ENCODE data around the gene FRAS1. TPM values are rescaled to one million over a fixed set of nuclear protein-coding genes. Genes with fewer than 3 reads are reported as not detected.
"Not testable (repeated sequence)": the region's sequence is repeated elsewhere in the genome, so short reads cannot be mapped to it uniquely, and the experiment has no call there.

FRAS1 gene
- total RNA-seq, 2 experiments from 2014 or later, result not detected

DNA sequence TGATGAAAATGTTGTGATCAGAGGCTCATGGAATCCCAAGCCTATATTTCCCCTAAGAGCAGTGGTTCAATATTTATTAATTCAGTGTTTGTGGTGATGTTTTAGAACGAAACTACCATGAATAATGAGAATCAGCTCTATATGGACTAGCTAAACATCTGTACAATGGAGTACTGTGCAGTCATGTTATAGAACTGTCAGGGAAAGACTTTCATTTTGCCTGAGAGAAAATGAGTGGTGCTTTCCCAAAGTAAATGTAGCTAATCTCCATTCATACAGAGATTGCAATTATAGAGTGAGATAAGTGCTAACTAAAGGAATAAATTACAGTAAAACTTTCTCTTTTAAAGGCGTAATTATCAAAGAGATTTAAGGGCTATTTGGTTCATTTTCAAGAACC is 147.1 kb downstream of the FRAS1 start:
- Mint-ChIP-seq H3K27me3 (peaks cover 6% of the 10 kb centered on the region), H3K4me3 (no peak overlapping the region), H3K27ac (no peak overlapping the region), H3K36me3 (ENCODE audit: low read depth) (no peaks in the 10 kb centered on the region), H3K4me1 (no peaks in the 10 kb centered on the region), H3K9me3 (no peaks in the 10 kb centered on the region)
- ChIA-PET POLR2A (no interaction called here), CTCF (no interaction called here)
- no peak for DNase-seq

DNA sequence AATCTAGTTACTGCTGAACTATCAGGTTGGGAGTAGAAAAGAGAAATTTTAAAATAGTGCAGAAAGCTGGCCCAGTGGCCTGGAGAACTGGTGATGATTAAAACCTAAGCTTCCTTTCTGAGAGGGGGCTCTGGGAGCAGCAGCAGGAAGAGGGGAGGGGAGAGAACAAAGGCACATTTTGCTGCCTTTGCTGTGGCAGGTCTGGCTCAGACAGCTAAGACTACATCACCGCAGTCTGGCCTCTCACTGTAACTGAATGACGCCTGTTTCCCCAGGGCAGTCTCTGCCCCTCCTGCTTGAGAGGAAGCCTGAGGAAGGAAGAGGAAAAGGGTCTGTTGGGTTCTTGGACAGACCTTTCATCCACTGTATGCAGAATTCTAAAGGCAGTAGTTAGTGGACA is 148.5 kb downstream of the FRAS1 start:
- H3K27me3 Mint-ChIP-seq, result peaks cover 6% of the 10 kb centered on the region
- DNase-seq, result no peak
- H3K9me3 Mint-ChIP-seq, result no peaks in the 10 kb centered on the region
- H3K36me3 Mint-ChIP-seq (ENCODE audit: low read depth), result no peaks in the 10 kb centered on the region
- POLR2A ChIA-PET, result no interaction called here
- H3K27ac Mint-ChIP-seq, result no peak overlapping the region
- H3K4me3 Mint-ChIP-seq, result no peak overlapping the region
- CTCF ChIA-PET, result no interaction called here
- no peaks in the 10 kb centered on the region for H3K4me1 Mint-ChIP-seq

DNA sequence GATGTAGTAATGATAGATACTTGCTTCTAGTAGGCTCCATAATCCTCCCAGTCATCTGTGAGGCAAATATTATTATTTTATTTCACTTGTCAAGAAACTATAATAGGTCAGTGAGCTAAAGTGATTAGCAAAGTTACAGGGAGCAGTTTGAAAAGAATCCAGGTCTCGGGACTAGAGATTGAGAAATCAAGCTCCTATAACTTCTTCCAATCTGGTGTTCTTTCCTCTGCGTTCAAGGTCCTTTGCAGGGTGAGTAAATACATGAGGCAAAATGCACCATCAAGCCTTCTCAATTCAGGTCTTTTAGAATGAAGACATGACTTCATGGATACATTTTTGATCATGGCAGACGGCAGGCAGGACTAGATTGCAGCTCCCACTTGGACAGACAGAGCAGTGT is 150.4 kb downstream of the FRAS1 start:
- POLR2A ChIA-PET, result no interaction called here
- Mint-ChIP-seq H3K27me3 (peaks cover 6% of the 10 kb centered on the region), H3K4me1 (no peaks in the 10 kb centered on the region), H3K27ac (no peak overlapping the region), H3K36me3 (ENCODE audit: low read depth) (no peaks in the 10 kb centered on the region), H3K4me3 (no peak overlapping the region), H3K9me3 (no peaks in the 10 kb centered on the region)
- CTCF ChIA-PET, result no interaction called here
- no peak for DNase-seq

DNA sequence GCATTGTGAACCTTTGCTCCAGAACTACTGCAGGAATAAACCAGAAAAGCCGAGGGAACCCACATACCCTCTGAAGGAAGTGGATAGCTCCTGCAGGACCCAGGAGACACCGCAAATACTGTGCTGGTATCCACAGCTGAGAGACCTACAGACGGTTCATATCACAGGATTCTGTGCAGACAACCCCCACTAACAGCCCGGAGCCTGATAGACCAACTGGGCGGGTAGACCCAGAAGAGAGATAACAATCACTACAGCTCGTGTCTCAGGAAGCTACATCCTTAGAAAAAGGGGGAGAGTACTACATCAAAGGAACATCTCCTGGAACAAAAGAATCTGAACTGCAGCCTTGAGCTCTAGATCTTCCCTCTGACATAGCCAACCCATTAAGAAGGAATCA is 150.8 kb downstream of the FRAS1 start:
- Mint-ChIP-seq H3K4me1 (no peaks in the 10 kb centered on the region), H3K9me3 (no peaks in the 10 kb centered on the region), H3K27ac (no peak overlapping the region), H3K27me3 (peaks cover 6% of the 10 kb centered on the region), H3K4me3 (no peak overlapping the region), H3K36me3 (ENCODE audit: low read depth) (no peaks in the 10 kb centered on the region)
- CTCF ChIA-PET, result no interaction called here
- no peak for DNase-seq
- POLR2A ChIA-PET, result no interaction called here

DNA sequence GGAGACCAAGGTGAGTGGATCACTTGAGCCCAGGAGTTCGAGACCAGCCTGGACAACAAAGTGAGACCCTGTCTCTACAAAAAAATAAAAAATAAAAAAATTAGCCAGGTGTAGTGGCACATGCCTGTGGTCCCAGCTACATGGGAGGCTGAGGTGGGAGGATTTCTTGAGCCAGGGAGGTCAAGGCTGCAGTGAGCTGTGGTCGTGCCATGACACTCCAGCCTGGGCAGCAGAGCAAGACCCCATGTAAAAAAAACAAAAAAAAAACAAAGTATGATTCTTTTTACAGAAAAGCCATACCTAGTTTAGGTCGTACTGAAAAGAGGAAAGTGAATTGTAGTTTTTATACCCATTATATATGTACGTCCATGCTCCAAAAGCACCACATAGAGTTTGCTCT is 151.8 kb downstream of the FRAS1 start:
- H3K4me1 Mint-ChIP-seq; H3K36me3 Mint-ChIP-seq (ENCODE audit: low read depth); H3K4me3 Mint-ChIP-seq; H3K27ac Mint-ChIP-seq; H3K9me3 Mint-ChIP-seq; POLR2A ChIA-PET; H3K27me3 Mint-ChIP-seq; CTCF ChIA-PET; DNase-seq: not testable (repeated sequence)

DNA sequence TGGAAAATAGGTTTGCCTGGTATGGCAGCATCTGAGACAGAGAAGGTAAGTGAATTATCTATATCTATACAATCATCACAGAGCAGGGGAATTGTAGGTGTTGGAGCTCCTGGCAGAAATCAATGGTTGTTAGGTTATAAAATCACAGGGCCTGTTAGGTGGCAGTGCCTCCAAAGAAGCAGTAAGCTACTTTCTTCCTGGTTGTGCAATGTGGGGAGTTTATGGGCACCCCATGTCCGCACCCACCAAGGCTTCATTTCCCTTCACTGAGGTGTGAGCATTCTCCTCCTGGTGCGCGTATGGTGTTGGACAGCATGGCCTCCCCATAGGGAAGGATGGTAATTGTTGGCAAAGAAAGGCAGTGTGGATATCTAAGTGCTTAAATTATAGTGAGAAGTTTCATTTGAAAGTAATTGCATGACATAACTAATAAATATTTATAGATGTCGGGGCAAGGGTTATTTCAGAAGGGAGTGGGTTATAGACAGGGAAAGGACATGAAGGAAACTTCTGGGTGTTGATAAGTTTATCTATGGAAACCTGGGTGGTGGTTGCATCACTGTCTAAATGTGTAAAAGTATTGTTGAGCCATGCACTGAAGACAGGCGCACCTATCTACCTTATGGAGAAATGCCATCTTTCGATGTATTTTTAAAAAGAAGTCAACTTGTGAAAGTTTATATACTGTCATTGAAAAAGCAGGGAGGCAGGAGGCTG is 153.7 kb downstream of the FRAS1 start:
- no peaks in the 10 kb centered on the region for H3K36me3 Mint-ChIP-seq (ENCODE audit: low read depth)
- no peak for DNase-seq
- ChIA-PET POLR2A (no interaction called here), CTCF (no interaction called here)
- no peak overlapping the region for H3K27ac Mint-ChIP-seq
- no peaks in the 10 kb centered on the region for H3K27me3 Mint-ChIP-seq
- no peaks in the 10 kb centered on the region for H3K9me3 Mint-ChIP-seq
- no peak overlapping the region for H3K4me3 Mint-ChIP-seq
- no peaks in the 10 kb centered on the region for H3K4me1 Mint-ChIP-seq

DNA sequence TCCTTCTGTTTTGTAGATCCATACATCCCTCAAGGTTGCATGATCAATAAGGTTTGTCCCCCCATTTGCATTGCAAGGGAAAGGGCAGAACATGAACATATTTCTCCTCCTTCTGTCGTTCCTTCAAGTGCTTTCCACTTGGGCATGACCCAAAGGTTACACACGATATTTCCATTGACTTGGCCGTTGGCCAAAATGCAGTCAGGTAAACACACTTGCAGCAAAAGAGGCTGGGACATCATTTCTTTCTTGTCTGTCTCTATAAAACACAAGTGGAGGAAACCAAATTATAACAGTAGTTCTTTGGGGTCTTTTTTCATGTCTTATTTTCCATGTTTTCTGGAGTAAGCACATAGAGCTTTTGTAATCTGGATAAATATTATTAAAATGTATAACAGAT is 156.1 kb downstream of the FRAS1 start:
- Mint-ChIP-seq H3K9me3 (no peaks in the 10 kb centered on the region), H3K4me3 (no peak overlapping the region), H3K36me3 (ENCODE audit: low read depth) (no peaks in the 10 kb centered on the region), H3K27ac (no peak overlapping the region), H3K4me1 (no peaks in the 10 kb centered on the region), H3K27me3 (no peaks in the 10 kb centered on the region)
- POLR2A ChIA-PET, result no interaction called here
- no peak for DNase-seq
- CTCF ChIA-PET, result no interaction called here

DNA sequence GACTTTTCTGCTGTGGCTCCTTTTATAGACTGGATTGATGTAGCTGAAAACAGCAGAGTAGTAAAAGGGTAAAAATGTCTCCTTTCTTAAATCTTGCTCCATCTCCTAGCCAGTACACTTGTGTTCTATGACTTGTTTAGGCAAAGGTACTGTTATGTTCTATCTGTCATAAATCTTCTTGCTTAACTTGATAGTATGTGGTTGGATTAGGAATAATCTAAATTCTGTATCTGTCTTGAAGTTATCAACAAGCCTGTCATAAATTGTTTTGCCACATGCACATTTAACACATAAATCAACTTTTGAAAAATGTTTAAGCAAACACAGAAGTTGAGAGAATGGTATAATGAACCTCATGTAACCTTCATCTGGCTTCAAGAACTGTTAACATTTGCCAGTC is 157.0 kb downstream of the FRAS1 start:
- Mint-ChIP-seq H3K27me3 (no peaks in the 10 kb centered on the region), H3K9me3 (no peaks in the 10 kb centered on the region), H3K27ac (no peak overlapping the region), H3K4me1 (no peaks in the 10 kb centered on the region), H3K36me3 (ENCODE audit: low read depth) (no peaks in the 10 kb centered on the region), H3K4me3 (no peak overlapping the region)
- ChIA-PET CTCF (no interaction called here), POLR2A (no interaction called here)
- no peak for DNase-seq

DNA sequence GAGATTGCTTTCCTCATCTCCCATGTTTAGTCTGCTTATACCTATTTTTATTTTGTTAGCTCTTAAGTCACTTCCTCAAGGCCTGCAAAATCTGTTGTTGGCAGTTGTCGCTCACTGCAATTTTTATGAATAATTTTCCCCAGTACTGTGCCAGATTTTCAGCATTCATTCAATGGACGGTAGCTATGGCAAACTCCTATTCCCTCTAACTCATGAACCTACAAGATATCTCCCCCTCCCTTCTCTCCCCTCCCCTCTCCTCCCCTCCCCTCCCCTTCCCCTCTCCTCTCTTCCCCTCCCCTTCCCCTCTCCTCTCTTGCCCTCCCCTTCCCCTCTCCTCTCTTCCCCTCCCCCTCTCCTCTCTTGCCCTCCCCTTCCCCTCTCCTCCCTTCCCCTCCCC is 160.4 kb downstream of the FRAS1 start:
- Mint-ChIP-seq H3K9me3 (no peaks in the 10 kb centered on the region), H3K27me3 (no peaks in the 10 kb centered on the region), H3K36me3 (ENCODE audit: low read depth) (no peaks in the 10 kb centered on the region), H3K4me3 (no peak overlapping the region), H3K4me1 (no peaks in the 10 kb centered on the region), H3K27ac (no peak overlapping the region)
- ChIA-PET CTCF (no interaction called here), POLR2A (no interaction called here)
- no peak for DNase-seq

DNA sequence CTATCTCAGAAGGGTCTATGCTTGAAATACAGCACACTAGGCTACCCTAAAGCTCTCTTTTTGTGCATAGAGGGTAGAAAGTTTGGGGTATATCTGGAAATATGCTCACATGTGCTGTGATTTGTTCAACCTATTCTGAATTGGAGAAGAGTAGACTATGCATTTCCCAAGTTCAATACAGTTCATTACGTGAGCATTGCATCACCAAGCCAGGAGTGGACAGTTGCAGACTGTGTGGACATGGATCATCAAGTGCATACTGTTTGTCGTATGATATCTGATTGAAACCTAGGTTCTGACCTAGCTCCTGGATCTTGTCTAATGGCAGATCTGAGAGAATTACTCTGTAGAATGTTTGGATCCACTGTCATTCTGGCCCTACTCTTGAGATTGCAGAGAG is 161.1 kb downstream of the FRAS1 start:
- Mint-ChIP-seq H3K27ac (no peak overlapping the region), H3K27me3 (no peaks in the 10 kb centered on the region), H3K4me1 (no peaks in the 10 kb centered on the region), H3K9me3 (no peaks in the 10 kb centered on the region), H3K36me3 (ENCODE audit: low read depth) (no peaks in the 10 kb centered on the region), H3K4me3 (no peak overlapping the region)
- ChIA-PET POLR2A (no interaction called here), CTCF (no interaction called here)
- no peak for DNase-seq

DNA sequence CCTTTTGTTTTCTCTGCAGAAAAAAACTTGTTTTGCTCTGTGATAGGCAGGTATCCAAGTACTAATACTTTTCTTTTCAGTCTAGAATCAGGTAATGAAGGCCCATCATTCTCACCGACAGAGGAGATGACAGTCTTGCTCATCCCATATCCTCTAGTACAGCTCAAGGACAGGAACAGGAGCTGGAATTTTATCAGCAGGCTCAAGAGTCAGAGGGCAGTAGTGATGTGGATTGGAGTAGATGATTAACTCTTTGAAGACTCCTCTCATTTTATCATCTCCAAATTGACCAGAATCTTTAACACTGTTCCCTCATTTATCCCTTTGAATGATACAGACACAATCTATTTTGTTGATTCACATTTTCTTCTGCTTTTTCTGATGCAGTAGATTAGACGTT is 162.7 kb downstream of the FRAS1 start:
- no peak overlapping the region for H3K27ac Mint-ChIP-seq
- ChIA-PET CTCF (no interaction called here), POLR2A (no interaction called here)
- no peaks in the 10 kb centered on the region for H3K4me1 Mint-ChIP-seq
- H3K9me3 Mint-ChIP-seq, result no peaks in the 10 kb centered on the region
- H3K4me3 Mint-ChIP-seq, result no peak overlapping the region
- DNase-seq, result no peak
- no peaks in the 10 kb centered on the region for H3K36me3 Mint-ChIP-seq (ENCODE audit: low read depth)
- H3K27me3 Mint-ChIP-seq, result no peaks in the 10 kb centered on the region

DNA sequence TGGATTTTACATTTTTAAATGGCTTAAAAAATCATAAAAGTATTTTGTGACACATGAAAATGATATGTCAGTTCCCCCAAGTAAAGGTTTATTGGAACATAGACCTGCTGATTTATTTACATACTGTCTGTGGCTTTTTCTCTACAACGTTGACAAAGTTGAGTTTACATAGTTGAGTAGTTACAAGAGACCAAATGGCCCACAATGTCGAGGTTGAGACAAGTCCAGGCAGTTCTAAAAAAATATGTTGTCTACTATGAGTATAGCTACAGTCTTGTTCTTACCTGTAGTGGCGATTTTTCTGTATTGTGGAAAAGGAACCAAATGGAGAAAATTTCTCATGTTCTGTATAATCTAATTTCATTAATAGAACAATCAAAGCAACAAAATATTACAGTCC is 163.2 kb downstream of the FRAS1 start:
- no peak for DNase-seq
- Mint-ChIP-seq H3K27me3 (no peaks in the 10 kb centered on the region), H3K36me3 (ENCODE audit: low read depth) (no peaks in the 10 kb centered on the region), H3K9me3 (no peaks in the 10 kb centered on the region), H3K4me1 (no peaks in the 10 kb centered on the region), H3K27ac (no peak overlapping the region), H3K4me3 (no peak overlapping the region)
- ChIA-PET CTCF (no interaction called here), POLR2A (no interaction called here)

DNA sequence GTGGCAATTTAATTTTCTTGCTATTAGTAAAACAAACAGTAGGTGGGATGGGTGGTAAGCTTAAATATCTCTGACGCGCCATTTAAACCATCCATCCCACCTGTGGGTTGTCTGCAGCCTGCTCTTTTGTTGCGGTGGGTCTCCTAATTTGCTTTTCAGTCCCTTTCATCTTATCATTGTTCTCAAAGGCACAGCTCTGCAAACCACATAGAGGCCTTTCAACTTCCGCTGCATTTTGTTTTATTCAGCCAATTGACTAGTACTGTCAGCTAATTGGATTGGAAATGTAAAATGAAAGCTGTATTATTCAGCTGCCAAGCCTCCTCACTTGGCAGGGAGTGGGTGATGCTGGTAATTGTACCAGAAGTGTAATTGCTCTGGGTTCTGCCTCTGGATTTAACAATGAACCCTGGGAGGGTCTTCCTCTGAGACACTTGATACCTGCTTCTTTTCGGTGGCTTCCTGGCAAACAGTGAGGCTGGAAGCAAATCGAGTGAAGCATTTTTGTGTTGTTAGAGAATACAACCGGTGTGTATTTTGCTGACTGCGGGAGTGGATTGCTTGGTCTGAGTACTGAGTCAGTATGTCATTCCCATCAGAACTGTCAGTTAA is 165.6 kb downstream of the FRAS1 start:
- no peak overlapping the region for H3K27ac Mint-ChIP-seq
- H3K27me3 Mint-ChIP-seq, result no peaks in the 10 kb centered on the region
- H3K9me3 Mint-ChIP-seq, result no peaks in the 10 kb centered on the region
- no peak overlapping the region for H3K4me3 Mint-ChIP-seq
- CTCF ChIA-PET, result no interaction called here
- POLR2A ChIA-PET, result no interaction called here
- no peaks in the 10 kb centered on the region for H3K36me3 Mint-ChIP-seq (ENCODE audit: low read depth)
- DNase-seq, result no peak
- H3K4me1 Mint-ChIP-seq, result no peaks in the 10 kb centered on the region

DNA sequence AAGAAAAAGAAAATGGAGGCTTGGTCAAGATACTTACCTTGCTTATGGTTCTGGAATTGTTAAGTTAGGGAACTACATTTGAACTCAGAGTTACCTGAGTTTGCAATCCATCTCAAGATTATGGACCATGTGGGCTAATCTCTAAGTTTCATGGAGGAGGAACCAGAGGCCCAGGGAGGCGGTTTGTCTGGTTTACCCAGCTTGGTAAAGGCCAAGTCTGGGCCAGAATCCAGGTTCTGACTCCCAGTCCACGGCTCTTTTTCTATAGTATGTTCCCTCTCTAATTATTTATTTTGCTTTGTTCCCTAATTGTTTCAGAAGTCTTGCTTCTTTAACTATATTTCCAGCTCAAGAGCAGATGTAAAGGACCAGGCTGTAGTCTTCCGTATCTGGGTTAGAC is 168.1 kb downstream of the FRAS1 start:
- H3K36me3 Mint-ChIP-seq (ENCODE audit: low read depth), result no peaks in the 10 kb centered on the region
- H3K9me3 Mint-ChIP-seq, result no peaks in the 10 kb centered on the region

More for the DNA sequence above, 168.1 kb downstream of the FRAS1 start:
- CTCF ChIA-PET, result no interaction called here
- no peak for DNase-seq
- POLR2A ChIA-PET, result no interaction called here
- Mint-ChIP-seq H3K4me1 (no peaks in the 10 kb centered on the region), H3K4me3 (no peak overlapping the region), H3K27me3 (no peaks in the 10 kb centered on the region), H3K27ac (no peak overlapping the region)
